Measurements from ENCODE around the gene GMFB.
"Not testable (repeated sequence)": the region's sequence is repeated elsewhere in the genome, so short reads cannot be mapped to it uniquely, and the experiment has no call there.

Gene GMFB

DNA sequence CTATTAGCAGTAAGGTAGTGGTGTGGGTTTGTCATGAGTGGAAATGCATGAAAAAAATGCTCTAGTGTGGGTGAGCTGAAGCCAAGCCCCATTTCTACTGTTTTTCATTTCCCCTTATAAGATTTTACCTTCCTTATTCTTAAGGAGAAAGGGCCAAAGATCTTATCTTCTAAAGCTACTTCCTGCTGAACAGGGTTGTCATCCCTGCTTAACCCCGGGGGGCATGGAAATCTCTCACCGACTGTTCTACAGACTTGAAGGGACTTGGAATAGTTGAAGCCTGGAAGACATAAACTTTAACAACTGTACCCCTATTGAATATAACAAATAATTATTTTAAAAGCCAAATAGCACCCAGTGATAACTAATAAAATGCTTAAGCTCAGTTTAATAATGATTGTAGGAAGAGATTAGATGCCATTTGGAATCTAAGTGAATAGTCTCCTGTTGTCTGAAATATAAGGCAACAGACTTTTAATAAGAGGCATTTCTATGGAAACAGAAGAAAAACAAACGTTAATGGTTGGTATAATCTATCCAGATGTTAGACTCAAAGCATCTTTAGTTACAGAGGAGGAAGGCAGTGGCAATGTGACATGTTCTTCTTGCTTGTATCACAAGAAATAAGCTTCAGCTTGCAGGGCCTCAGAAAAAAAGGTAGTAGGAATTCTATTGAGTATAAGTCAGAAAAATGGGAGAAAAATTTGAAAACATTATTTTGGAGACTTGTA lies 1.8 kb upstream of the GMFB start:
- DNase-seq (ENCODE audit: low spot score): no peak

DNA sequence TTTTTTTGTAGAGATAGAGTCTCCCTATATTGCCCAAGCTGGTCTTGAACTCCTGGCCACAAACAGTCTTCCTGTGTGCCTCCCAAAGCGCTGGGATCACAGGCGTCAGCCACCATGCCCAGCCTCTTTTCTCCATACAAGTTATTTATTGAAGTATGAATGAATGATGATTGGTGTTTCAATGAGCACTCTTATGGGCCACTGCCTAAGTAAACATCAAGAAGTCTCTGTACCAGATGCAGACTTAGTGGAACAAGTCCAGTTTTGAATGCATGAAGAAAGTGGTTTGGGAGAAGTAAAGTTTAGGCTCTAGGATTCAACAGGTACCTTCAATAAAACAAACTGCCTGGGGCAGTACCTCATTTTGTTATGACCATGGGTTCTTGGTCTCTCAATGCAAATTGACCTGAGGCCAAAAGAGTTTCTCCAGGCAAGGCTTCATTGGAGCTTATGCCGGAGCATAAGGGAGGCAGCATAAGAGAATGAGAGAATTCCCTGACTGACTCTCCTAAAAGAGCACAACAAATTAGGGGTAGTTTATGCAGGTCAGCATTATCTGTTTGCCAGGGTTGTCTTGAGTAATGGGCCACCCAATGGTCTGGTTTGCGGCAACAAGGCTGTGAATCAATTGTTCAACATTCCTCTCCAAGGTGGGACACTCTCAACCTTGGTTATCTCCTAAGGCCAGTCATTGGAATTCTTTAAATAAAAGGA lies 1.1 kb upstream of the GMFB start:
- DNase-seq (ENCODE audit: low spot score): no peak

DNA sequence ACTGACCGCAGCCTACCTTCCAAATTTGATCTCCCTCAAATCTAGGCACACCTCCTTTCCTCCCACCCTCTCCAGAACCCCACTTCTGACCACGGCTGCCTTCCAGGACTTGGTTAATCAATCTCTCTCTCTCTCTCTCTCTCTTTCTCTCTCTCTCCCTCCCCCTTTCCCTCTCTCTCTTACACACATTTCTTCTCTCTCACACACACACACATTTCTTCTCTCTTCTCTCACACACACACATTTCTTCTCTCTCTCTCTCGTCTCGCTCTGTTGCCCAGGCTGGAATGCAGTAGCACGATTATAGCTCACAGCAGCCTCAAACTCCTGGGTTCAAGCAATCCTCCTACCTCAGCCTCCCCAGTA lies 521 bp upstream of the GMFB start:
- no peak for DNase-seq (ENCODE audit: low spot score)

DNA sequence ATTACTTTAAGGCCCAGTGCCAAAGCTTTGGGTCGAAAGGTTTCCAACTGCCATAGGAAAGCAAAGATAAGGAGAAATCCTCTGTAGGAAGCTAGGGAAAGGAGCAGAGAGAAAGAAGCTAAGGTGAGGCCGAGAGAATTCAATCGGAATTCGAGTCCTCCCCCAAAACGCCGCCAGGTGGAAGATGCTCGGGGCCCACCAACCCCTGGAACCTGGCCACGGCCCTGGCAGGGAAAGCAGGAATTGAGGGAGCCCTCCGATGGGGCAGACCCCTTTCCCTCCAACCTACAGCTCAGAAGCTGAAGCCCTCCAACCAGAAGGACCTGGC lies 498 bp downstream of the GMFB start:
- DNase-seq (ENCODE audit: low spot score): no peak

DNA sequence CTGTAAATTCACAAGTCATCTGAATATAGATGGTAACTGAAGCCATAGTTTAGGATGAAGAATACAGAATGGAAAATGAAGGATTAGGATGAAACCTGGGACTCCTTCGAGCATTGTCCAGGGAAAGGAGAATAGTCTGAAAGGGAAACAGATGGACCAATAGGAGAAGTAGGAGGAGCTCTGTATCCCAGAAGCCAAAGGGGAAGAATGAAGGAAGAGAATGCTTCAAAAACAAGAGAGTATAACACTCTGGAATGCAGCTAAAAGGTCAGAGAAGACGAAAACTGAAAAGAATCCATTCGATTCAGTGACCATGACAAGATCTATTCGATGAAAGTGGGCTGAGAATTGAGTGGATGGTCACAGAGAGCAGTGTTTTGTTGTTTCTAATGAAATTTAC lies 1.0 kb downstream of the GMFB start:
- peak; percentile 52 for DNase-seq (ENCODE audit: low spot score)

DNA sequence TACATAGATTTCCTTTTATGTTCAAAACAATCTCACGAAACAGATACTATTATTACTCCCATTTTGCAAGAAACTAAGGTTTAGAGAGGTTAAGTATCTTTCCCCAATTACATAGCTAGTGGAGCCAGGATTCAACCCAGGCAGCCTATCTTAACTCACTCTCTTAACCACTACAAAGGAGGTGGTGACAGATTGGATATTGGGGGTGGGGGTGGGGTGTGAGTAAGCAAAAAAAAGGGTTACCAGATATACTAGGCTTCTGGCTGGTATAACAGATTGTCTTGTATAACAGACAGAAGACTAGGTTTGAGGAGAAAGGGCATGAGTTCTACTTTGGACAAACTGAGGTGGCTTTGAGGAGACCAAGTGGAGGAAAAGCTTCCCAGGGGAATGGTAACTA lies 2.1 kb downstream of the GMFB start:
- DNase-seq (ENCODE audit: low spot score): no peak

DNA sequence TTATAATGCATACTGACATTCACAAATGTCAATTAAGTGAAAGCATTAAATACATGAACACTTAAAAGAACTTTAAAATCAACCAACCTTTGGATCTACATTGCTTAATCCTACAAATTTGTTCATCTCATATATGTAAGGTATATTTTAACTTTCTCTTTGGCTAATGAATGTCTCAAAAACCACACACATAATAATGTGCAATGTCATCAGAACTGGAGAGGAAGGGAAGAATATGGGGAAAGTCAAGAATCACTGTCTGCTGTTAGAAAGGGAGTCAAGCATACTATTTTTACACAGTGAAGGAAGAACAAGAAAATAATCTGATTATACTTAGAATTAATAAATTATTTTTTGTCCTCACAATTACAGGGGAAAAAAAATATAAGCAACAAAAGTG lies 4.9 kb downstream of the GMFB start:
- DNase-seq (ENCODE audit: low spot score): no peak

DNA sequence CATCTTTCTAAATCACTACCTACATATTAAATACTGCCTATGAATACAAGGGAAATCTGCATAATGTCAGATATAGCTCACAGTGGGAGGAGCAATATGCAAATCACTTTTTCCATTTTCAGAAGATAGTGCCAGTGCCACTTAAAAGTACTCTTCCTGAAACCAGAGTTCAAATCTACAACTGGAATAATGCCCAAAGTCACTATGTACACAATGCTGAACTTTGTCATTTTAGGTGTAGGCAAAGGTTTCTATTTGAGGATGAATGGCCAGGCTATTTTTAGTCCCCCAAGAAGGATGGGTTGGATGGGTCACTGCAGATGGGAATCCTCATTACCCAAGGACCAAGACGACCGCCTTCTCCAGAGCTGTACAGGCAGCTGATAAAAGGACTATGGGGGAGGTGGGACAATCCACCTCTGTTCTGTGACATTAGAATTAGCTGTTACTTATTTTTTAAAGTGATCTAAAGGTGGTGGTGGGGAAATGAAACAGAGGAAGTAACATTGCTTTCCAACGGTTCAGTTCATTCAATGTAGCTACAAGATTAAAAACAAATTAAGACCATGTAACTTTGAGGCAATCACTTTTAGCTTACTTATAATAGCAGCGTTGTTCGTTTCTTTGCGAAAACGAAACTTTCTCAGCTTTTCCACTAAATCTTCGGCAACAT lies 5.6 kb downstream of the GMFB start:
- DNase-seq (ENCODE audit: low spot score): peak; percentile 31

DNA sequence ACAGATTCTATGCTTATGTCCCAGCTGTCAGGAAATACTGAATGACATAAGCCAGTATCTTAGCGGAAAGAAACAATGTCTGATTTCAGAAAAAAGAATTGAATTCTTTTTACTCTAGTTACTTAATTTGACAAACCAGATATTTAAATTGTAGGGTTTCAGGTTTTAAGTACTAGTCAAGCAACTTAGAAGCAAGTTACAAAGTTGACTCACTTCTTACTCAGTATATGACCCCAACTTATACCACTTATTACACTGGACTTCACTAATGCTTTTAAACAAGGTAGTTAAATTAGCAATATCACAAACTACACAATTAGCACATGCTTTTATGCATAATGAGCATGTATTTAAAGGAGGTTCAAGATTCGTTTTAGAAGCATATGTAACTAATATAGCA lies 7.1 kb downstream of the GMFB start:
- no peak for DNase-seq (ENCODE audit: low spot score)

DNA sequence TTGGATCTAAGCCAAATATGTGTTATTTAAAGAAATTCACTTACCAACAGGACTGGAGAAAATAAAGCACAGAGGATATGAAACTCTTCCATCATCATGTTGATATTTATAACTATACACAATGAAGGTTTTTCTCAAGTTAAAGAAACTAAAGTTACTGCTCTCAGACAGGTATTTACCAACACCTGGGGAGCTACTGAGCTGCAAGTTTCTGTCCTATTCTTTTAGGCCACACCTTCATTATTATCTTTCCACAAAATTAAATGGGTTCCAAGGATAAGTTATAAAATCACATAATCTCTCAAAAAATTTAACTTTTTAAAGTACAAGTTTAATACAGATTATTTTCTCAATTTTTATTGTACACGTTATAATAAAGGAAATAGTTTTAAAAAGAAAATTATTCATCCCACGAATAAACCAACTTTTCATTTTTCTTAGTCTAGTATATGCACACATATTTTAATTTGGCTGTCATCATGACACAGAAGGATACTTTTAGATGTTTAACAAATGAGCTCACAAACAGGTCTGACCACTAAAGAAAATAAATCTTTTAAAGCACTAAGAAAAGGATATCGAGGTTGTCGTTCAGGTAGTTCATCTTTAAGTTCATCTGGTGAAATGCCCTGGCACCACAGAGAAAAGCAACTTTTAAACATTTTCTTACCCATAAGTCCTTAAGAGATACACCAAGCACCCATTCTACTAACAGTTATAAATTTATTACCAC lies 7.8 kb downstream of the GMFB start:
- DNase-seq (ENCODE audit: low spot score): no peak

DNA sequence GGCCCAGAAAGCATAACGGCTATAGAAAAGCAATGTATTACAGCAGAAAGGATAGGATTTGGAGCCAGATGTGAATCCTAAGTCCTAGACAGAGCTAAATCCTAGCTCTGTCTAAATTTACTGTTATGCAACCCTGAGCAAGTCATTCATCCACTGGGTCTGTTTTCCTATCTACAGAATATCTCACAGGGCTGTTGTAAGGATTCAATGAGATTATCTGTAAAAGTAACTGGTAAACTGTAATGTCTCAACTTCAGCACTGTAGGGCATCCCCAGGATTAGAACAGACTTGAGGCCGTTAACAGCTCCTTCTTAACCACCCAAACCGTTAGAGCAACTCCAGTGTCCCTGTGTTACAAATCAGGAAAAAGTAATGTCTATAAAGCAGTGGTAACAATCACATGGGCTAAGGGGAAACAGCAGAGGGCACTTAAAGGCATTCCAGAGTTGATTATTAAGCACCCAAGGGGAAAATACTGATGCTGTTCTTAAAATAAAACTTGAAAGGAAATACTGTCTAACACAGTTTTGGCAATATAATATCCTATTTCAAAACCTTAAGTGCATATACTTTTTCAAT lies 10.1 kb downstream of the GMFB start:
- DNase-seq (ENCODE audit: low spot score): no peak

DNA sequence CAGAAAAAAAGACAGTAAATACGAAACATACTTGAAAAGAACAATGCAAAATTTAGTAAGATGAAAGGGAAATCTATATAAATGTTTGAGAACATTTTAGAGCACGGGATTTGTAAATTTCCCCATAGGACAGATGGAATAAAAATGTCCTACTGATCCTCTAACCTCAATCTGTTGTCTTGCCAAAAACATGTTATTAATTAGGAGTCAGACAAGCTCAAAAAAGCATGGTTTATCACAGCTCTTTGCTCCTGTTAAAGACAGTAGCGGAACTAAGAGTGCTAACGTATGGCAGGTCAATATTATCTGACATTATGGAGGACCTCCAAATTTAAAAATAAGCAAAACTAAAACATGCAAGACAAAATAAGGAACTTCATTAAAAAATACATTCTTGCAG lies 12.9 kb downstream of the GMFB start:
- DNase-seq (ENCODE audit: low spot score): no peak

DNA sequence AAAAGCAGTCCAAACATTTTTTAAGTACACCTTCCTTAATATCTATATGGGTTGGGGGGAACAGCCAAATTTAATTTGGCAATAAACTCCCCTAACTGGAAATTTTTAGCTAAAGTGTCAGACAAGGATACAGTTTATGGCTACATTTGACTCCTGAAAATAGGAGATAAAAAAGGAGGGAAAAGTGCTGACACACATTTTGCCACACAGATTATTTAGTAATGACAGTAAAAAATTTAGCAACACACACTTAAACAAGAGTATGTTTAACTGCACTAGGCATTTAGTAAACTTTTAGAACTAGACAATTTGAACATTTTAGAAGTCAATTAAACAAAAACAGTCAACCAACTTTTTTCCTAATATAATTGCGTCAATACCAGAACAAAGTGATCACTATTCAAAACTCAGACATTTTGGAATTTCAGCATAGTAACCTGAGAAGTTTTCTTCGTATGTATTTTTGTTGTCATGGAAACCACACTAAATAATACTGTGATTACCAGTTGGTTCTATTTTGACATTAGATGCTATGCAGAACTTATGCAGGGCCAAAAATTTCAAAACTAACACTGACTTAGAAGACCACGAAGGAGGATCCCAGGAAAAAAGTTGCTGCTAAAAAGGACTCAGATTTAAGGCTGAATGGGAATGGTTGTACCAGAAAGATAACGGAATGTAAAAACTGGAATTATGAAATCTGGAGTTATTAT lies 13.4 kb downstream of the GMFB start:
- DNase-seq (ENCODE audit: low spot score): no peak

DNA sequence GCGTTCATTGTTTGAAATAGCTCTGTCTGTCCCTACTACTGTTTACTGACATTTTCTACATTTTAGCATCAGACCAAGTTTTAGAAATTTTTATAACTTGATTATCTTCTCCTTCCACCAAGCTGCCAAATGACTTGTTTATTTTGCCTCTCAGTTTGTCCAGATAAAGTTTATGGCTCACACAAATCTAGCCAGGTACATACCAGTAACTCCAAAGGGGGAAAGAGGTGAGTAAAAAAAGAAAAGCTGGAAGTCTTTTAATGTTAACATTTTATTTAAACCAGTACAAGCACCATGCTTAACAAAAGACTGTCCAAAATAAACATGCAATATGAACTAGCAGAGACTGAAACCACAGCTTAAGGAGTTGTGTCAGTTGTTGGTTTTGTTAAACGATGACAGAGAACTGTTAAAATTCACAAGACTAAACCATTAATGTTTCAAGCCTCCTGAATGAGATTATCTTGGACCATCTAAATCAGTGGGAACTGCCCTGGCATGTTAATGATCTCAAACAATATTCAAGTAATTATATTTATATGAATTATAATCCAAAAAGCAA lies 14.5 kb downstream of the GMFB start:
- DNase-seq (ENCODE audit: low spot score): no peak

DNA sequence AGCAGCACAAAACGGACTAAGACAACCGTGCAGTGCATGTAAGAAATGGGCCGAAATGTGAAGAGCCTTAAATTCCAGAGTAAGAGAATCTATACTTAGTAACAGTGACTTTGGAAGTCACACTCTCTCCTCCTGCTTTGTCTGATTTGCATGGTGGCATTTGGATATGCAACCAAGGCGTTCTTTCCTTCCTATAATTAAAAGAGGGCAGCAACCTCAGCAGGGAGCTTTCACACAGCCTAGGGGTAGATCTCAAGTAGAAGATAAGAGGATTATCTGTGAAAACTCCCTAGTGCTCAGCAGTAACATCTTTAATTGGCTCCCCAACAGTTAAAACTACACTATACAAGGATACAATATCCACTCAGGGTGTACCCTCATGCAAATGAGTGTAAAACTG lies 16.5 kb downstream of the GMFB start:
- no peak for DNase-seq (ENCODE audit: low spot score)

DNA sequence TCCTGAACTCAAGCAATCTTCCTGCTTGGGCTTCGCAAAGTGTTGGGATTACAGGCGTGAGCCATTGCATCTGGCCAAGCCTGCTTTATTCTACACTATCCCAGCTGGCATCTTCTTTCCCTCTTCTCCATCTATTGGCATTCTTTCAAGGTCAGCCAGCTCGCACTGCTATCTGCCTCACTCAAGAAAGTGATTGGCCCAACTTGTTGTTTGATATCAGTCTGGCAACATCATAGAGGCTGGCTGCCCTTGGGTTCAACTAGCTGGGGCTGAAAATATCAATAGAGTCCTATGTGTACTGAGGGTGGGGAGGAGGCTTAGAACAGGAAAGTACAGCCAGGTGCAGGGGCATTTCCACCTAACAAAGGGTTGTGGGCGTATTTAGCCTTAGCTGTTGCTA lies 17.1 kb downstream of the GMFB start:
- DNase-seq (ENCODE audit: low spot score): no peak

DNA sequence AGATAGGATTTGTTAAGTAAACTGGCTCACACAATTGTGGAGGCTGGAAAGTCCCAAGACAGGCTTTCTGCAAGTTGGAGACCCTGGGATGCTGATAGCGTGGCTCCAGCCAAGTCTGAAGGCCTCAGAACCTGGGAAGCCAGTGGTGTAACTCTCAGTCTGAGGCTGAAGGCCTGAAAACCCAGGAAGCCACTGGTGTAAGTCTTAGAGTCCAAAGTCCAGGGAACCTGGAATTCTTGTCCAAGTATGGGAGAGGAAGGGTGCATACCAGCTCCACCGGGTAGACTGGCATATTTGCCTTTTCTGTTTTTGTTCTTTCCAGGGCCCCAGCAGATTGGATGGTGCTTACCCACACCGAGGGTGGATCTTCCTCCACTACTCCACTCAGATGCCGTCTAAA lies 18.1 kb downstream of the GMFB start:
- DNase-seq (ENCODE audit: low spot score): no peak

DNA sequence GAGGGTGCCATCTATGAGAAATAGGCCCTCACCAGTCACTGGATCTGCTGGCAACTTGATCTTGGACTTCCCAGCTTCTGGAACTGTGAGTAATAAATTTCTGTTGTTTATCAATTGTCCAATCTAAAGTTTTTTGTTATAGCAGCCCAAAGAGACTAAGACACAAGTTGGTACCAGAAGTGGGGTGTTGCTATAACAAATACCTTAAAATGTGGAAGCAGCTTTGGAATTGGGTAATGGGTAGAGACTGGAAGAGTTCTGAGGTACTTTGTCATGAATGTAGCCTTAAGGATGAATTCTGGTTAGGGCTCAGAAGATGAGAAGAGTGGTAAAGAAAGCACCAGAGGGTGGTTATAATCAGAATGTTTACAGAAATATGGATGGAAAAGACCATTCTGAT lies 21.5 kb downstream of the GMFB start:
- DNase-seq (ENCODE audit: low spot score): no peak

DNA sequence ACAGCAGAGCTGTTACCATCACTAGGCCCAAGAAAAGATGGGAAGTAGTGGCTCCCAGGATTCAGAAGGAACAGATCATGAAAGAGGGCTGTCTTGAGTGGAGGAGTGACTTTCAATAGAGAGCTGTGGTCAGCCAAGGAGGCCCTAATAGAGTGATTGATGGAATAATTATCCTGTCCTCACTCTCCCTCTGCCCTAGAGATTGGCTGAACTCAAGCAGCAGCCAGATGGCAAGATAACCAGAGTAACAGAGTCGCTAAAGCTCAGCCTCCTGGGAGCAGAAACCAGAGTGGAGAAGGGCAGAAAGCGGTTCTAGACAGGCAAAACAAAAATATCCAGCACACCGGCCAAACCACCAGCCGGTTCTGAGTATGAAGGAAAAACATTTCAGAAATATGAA lies 23.1 kb downstream of the GMFB start:
- no peak for DNase-seq (ENCODE audit: low spot score)

DNA sequence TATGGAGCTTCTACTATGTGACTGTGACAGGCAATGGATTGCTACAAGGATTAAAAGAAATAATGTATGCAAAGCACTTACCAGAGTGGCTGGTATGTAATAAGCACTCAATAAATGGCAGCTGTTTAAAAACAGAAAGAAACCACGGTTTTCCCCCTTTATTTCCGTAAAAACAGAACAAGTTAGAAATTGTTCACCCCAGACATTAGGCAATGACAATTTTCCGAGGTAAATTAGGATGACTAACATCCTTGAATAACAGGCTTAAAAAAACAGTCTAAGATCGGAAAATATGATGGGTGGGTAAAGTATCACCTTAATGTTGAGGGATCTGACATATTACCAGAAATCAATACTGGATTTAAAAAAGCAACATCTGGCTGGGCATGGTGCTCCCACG lies 26.7 kb downstream of the GMFB start:
- no peak for DNase-seq (ENCODE audit: low spot score)

DNA sequence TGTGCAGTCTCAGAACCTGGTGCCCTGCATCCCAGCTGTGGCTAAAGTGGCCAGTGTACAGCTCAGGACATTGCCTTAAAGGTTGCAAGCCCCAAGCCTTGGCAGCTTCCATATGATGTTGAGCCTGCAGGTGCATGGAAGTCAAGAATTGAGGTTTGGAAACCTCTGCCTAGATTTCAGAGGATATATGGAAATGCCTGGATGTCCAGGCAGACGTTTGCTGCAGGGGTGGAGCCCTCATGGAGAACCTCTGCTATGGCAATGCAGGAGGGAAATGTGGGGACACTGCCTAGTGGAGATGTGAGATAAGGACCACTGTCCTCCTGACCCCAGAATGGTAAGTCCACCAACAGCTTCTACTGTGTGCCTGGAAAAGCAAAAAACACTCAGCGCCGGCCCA lies 29.7 kb downstream of the GMFB start:
- DNase-seq (ENCODE audit: low spot score): no peak

DNA sequence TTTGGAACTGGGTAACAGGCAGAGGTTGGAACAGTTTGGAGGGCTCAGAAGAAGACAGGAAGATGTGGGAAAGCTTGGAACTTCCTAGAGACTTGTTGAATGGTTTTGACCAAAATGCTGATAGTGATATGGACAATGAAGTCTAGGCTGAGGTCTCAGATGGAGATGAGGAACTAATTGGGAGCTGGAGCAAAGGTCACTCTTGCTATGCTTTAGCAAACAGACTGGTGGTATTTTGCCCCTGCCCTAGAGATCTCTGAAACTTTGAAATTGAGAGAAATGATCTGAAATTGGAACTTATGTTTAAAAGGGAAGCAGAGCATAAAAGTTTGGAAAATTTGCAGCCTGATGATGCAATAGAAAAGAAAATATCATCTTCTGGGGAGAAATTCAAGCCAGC lies 30.2 kb downstream of the GMFB start:
- DNase-seq (ENCODE audit: low spot score): not testable (repeated sequence)
